ENCODE results near the gene DPYSL3. TPM values are rescaled to one million over a fixed set of nuclear protein-coding genes. Genes with fewer than 3 reads are reported as not detected.

The DPYSL3 gene
- total RNA-seq, 2 donors from 2014 or later: 0.52 TPM; not detected in 1

GRCh38 chr5:147490989-147491388 lies 18.9 kb downstream of the DPYSL3 start:
- no peaks in the 10 kb centered on the region for H3K9me3 Mint-ChIP-seq
- no peaks in the 10 kb centered on the region for H3K36me3 Mint-ChIP-seq (ENCODE audit: low read depth)
- no peak for ATAC-seq (replicated peaks)
- H3K4me3 Mint-ChIP-seq: no peak overlapping the region
- no peaks in the 10 kb centered on the region for H3K4me1 Mint-ChIP-seq
- peaks cover 24% of the 10 kb centered on the region for H3K27me3 Mint-ChIP-seq
- no peak overlapping the region for H3K27ac Mint-ChIP-seq

GRCh38 chr5:147487031-147487750 lies 22.7 kb downstream of the DPYSL3 start:
- H3K4me1 Mint-ChIP-seq: no peaks in the 10 kb centered on the region
- no peak overlapping the region for H3K27ac Mint-ChIP-seq
- no peaks in the 10 kb centered on the region for H3K9me3 Mint-ChIP-seq
- no peak overlapping the region for H3K4me3 Mint-ChIP-seq
- no peaks in the 10 kb centered on the region for H3K36me3 Mint-ChIP-seq (ENCODE audit: low read depth)
- H3K27me3 Mint-ChIP-seq: peaks cover 24% of the 10 kb centered on the region
- no peak for ATAC-seq (replicated peaks)

- H3K27me3 Mint-ChIP-seq: peaks cover 20% of the 10 kb centered on the region
- H3K27ac Mint-ChIP-seq: no peak overlapping the region
- no peak overlapping the region for H3K4me3 Mint-ChIP-seq
- H3K36me3 Mint-ChIP-seq (ENCODE audit: low read depth): no peaks in the 10 kb centered on the region
- no peaks in the 10 kb centered on the region for H3K9me3 Mint-ChIP-seq
- no peaks in the 10 kb centered on the region for H3K4me1 Mint-ChIP-seq
- ATAC-seq (replicated peaks): no peak
Observed at GRCh38 chr5:147485814-147486213, 24.1 kb downstream of the DPYSL3 start.

GRCh38 chr5:147485046-147485445 lies 24.8 kb downstream of the DPYSL3 start:
- Mint-ChIP-seq H3K36me3 (ENCODE audit: low read depth) (no peaks in the 10 kb centered on the region), H3K4me1 (no peaks in the 10 kb centered on the region), H3K9me3 (no peaks in the 10 kb centered on the region), H3K27me3 (peaks cover 19% of the 10 kb centered on the region), H3K4me3 (no peak overlapping the region), H3K27ac (no peak overlapping the region)
- ATAC-seq (replicated peaks): no peak

- no peaks in the 10 kb centered on the region for H3K4me1 Mint-ChIP-seq
- peaks cover 17% of the 10 kb centered on the region for H3K27me3 Mint-ChIP-seq
- no peaks in the 10 kb centered on the region for H3K9me3 Mint-ChIP-seq
- ATAC-seq (replicated peaks): no peak
- no peaks in the 10 kb centered on the region for H3K36me3 Mint-ChIP-seq (ENCODE audit: low read depth)
- no peak overlapping the region for H3K4me3 Mint-ChIP-seq
- H3K27ac Mint-ChIP-seq: no peak overlapping the region
Observed at GRCh38 chr5:147484708-147485020, 25.2 kb downstream of the DPYSL3 start.

GRCh38 chr5:147483961-147484707 lies 25.7 kb downstream of the DPYSL3 start:
- no peak for ATAC-seq (replicated peaks)
- H3K27ac Mint-ChIP-seq: no peak overlapping the region
- H3K27me3 Mint-ChIP-seq: peaks cover 20% of the 10 kb centered on the region
- no peaks in the 10 kb centered on the region for H3K36me3 Mint-ChIP-seq (ENCODE audit: low read depth)
- no peaks in the 10 kb centered on the region for H3K4me1 Mint-ChIP-seq
- H3K9me3 Mint-ChIP-seq: no peaks in the 10 kb centered on the region
- no peak overlapping the region for H3K4me3 Mint-ChIP-seq

GRCh38 chr5:147483188-147483790 lies 26.6 kb downstream of the DPYSL3 start:
- Mint-ChIP-seq H3K36me3 (ENCODE audit: low read depth) (no peaks in the 10 kb centered on the region), H3K27ac (no peak overlapping the region), H3K4me1 (no peaks in the 10 kb centered on the region), H3K27me3 (peaks cover 23% of the 10 kb centered on the region), H3K4me3 (no peak overlapping the region), H3K9me3 (no peaks in the 10 kb centered on the region)
- no peak for ATAC-seq (replicated peaks)

- Mint-ChIP-seq H3K4me1 (no peaks in the 10 kb centered on the region), H3K27ac (no peak overlapping the region), H3K27me3 (peaks cover 24% of the 10 kb centered on the region), H3K4me3 (no peak overlapping the region), H3K36me3 (ENCODE audit: low read depth) (no peaks in the 10 kb centered on the region), H3K9me3 (no peaks in the 10 kb centered on the region)
- no peak for ATAC-seq (replicated peaks)
Observed at GRCh38 chr5:147482706-147483180, 27.1 kb downstream of the DPYSL3 start.

GRCh38 chr5:147481874-147482705 lies 27.8 kb downstream of the DPYSL3 start:
- Mint-ChIP-seq H3K36me3 (ENCODE audit: low read depth) (no peaks in the 10 kb centered on the region), H3K27me3 (peaks cover 24% of the 10 kb centered on the region), H3K4me1 (no peaks in the 10 kb centered on the region), H3K27ac (no peak overlapping the region), H3K9me3 (no peaks in the 10 kb centered on the region), H3K4me3 (no peak overlapping the region)
- ATAC-seq (replicated peaks): no peak

- Mint-ChIP-seq H3K36me3 (ENCODE audit: low read depth) (no peaks in the 10 kb centered on the region), H3K9me3 (no peaks in the 10 kb centered on the region), H3K27me3 (peaks cover 24% of the 10 kb centered on the region), H3K4me1 (no peaks in the 10 kb centered on the region), H3K4me3 (no peak overlapping the region), H3K27ac (no peak overlapping the region)
- no peak for ATAC-seq (replicated peaks)
Observed at GRCh38 chr5:147481376-147481775, 28.5 kb downstream of the DPYSL3 start.

- ATAC-seq (replicated peaks): no peak
- H3K27ac Mint-ChIP-seq: no peak overlapping the region
- H3K27me3 Mint-ChIP-seq: peaks cover 26% of the 10 kb centered on the region
- H3K4me3 Mint-ChIP-seq: no peak overlapping the region
- no peaks in the 10 kb centered on the region for H3K36me3 Mint-ChIP-seq (ENCODE audit: low read depth)
- H3K9me3 Mint-ChIP-seq: no peaks in the 10 kb centered on the region
- no peaks in the 10 kb centered on the region for H3K4me1 Mint-ChIP-seq
Observed at GRCh38 chr5:147479949-147480348, 29.9 kb downstream of the DPYSL3 start.

GRCh38 chr5:147479444-147479843 lies 30.4 kb downstream of the DPYSL3 start:
- no peaks in the 10 kb centered on the region for H3K4me1 Mint-ChIP-seq
- no peak overlapping the region for H3K4me3 Mint-ChIP-seq
- H3K9me3 Mint-ChIP-seq: no peaks in the 10 kb centered on the region
- H3K36me3 Mint-ChIP-seq (ENCODE audit: low read depth): no peaks in the 10 kb centered on the region
- peaks cover 26% of the 10 kb centered on the region for H3K27me3 Mint-ChIP-seq
- H3K27ac Mint-ChIP-seq: no peak overlapping the region
- no peak for ATAC-seq (replicated peaks)

- peaks cover 3% of the 10 kb centered on the region for H3K9me3 Mint-ChIP-seq
- no peak overlapping the region for H3K27ac Mint-ChIP-seq
- H3K4me3 Mint-ChIP-seq: no peak overlapping the region
- H3K4me1 Mint-ChIP-seq: no peaks in the 10 kb centered on the region
- no peaks in the 10 kb centered on the region for H3K36me3 Mint-ChIP-seq (ENCODE audit: low read depth)
- H3K27me3 Mint-ChIP-seq: peaks cover 24% of the 10 kb centered on the region
- no peak for ATAC-seq (replicated peaks)
Observed at GRCh38 chr5:147474140-147474539, 35.7 kb downstream of the DPYSL3 start.

- no peak overlapping the region for H3K4me3 Mint-ChIP-seq
- no peaks in the 10 kb centered on the region for H3K36me3 Mint-ChIP-seq (ENCODE audit: low read depth)
- H3K27ac Mint-ChIP-seq: no peak overlapping the region
- no peak for ATAC-seq (replicated peaks)
- peaks cover 3% of the 10 kb centered on the region for H3K9me3 Mint-ChIP-seq
- peaks cover 15% of the 10 kb centered on the region for H3K27me3 Mint-ChIP-seq
- no peaks in the 10 kb centered on the region for H3K4me1 Mint-ChIP-seq
Observed at GRCh38 chr5:147472664-147473475, 37.0 kb downstream of the DPYSL3 start.
